ENCODE data around the gene PDK2.

PDK2 gene

DNA sequence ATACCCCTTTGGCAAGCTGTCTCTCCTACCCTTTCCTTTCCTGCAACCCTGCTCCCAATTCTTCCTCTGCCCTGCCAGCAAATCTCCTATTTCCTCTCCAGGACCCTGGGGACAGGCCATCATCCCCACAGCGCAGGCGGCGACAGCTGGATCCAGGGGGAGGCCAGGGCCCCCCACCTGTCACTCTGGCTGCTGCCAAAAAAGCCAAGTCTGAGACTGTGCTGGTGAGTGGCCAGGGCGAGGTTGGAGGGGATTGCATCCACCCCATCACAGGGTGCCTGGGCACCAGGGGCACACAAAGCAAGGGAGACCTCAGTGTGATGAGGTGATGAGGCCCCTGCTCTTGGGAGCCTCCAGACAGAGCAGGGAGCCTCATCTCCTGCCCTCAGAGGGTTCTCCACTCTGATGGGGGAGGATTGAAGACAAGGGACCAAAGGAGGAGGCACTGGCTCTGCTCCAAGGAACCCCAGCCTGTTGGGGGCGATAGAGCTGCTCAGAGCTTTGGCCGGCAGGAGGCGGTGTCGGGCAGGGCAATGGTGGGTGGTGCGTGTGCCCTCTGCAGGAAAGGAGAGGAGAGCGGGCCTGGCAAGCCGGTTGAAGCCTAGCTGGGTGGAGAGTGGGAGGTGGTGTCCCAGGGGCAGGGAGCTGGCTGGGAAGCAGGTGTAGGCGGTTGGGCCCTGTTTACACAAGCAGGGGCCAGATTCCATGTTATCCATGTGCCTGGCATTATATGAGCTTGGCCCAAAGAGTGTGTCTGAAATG is 15.6 kb upstream of the PDK2 start:
- H3K36me3 ChIP-seq (replicated peaks; ENCODE audit: insufficient read depth, low read length), result no peaks in the 10 kb centered on the region
- DNase-seq, result no peak
- no peak overlapping the region for H3K4me3 ChIP-seq (ENCODE audit: low read length)
- H3K4me2 ChIP-seq (ENCODE audit: low read depth, low read length), result no peak overlapping the region
- H3K27ac ChIP-seq (ENCODE audit: low read length), result peak overlapping the region; percentile 82; the same call in 1 of the 2 replicates
- no peak overlapping the region for H2AFZ ChIP-seq (ENCODE audit: low read length)
- H3K9ac ChIP-seq (ENCODE audit: low read length), result no peak overlapping the region
- no peaks in the 10 kb centered on the region for H4K20me1 ChIP-seq (ENCODE audit: insufficient read depth, low read length)
- peaks cover 40% of the 10 kb centered on the region for H3K4me1 ChIP-seq (ENCODE audit: low read length)
- no peaks in the 10 kb centered on the region for H3K9me2 ChIP-seq (replicated peaks; ENCODE audit: insufficient read depth, low read length)
- H3K27me3 ChIP-seq (replicated peaks; ENCODE audit: insufficient read depth, low read length), result no peaks in the 10 kb centered on the region
- TF ChIP-seq CTCF (IDR thresholded peaks at IDR 0.05; ENCODE audit: low read length) (peak; percentile 30), EZH2 (optimal IDR thresholded peaks at IDR 0.05; ENCODE audit: low read depth, low read length) (no peak)
- H3F3A ChIP-seq (ENCODE audit: insufficient read depth, low read length), result peaks cover 12% of the 10 kb centered on the region
- H3K79me2 ChIP-seq (ENCODE audit: low read length), result no peaks in the 10 kb centered on the region
- H3K9me3 ChIP-seq (replicated peaks; ENCODE audit: insufficient read depth, low read length), result no peaks in the 10 kb centered on the region

- Histone ChIP-seq H2AFZ (ENCODE audit: low read length) (no peak overlapping the region), H3K9me3 (replicated peaks; ENCODE audit: insufficient read depth, low read length) (no peaks in the 10 kb centered on the region), H3F3A (ENCODE audit: insufficient read depth, low read length) (peaks cover 12% of the 10 kb centered on the region), H3K4me2 (ENCODE audit: low read depth, low read length) (peak overlapping the region; percentile 38), H3K27ac (ENCODE audit: low read length) (peak overlapping the region; percentile 82), H3K36me3 (replicated peaks; ENCODE audit: insufficient read depth, low read length) (no peaks in the 10 kb centered on the region), H3K79me2 (ENCODE audit: low read length) (no peaks in the 10 kb centered on the region), H3K27me3 (replicated peaks; ENCODE audit: insufficient read depth, low read length) (no peaks in the 10 kb centered on the region), H3K4me1 (ENCODE audit: low read length) (peaks cover 40% of the 10 kb centered on the region), H4K20me1 (ENCODE audit: insufficient read depth, low read length) (no peaks in the 10 kb centered on the region), H3K9ac (ENCODE audit: low read length) (no peak overlapping the region), H3K4me3 (ENCODE audit: low read length) (no peak overlapping the region), H3K9me2 (replicated peaks; ENCODE audit: insufficient read depth, low read length) (no peaks in the 10 kb centered on the region)
- no peak for TF ChIP-seq CTCF (IDR thresholded peaks at IDR 0.05; ENCODE audit: low read length)
- no peak for TF ChIP-seq EZH2 (optimal IDR thresholded peaks at IDR 0.05; ENCODE audit: low read depth, low read length)
- DNase-seq, result no peak
Measured at GRCh38 chr17:50080096-50080480, 15.1 kb upstream of the PDK2 start.

DNA sequence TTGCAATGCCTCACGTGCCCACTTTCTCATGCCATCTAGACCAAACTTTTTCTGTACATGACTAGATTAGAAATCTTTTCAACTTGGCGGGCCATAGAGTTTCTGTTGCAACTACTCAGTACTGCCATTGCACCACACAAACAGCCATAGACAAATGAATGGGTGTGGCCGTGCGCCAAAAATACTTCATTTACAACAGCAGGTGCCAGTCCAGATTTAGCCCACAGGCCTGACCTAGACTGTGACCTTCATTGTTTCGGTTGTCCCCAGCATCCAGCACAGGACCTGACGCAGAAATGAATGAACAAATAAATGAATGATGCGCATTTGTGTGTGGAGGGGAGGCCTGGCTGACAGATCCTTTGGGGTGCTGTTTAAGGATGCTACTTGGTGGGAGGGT is 14.3 kb upstream of the PDK2 start:
- peak overlapping the region; percentile 82 for H3K27ac ChIP-seq (ENCODE audit: low read length)
- no peaks in the 10 kb centered on the region for H3K36me3 ChIP-seq (replicated peaks; ENCODE audit: insufficient read depth, low read length)
- H3K4me1 ChIP-seq (ENCODE audit: low read length), result peaks cover 40% of the 10 kb centered on the region
- no peak overlapping the region for H2AFZ ChIP-seq (ENCODE audit: low read length)
- no peak overlapping the region for H3K4me3 ChIP-seq (ENCODE audit: low read length)
- H4K20me1 ChIP-seq (ENCODE audit: insufficient read depth, low read length), result no peaks in the 10 kb centered on the region
- TF ChIP-seq CTCF (IDR thresholded peaks at IDR 0.05; ENCODE audit: low read length) (no peak), EZH2phosphoT487 (IDR thresholded peaks at IDR 0.05; ENCODE audit: low read length) (no peak), EZH2 (optimal IDR thresholded peaks at IDR 0.05; ENCODE audit: low read depth, low read length) (no peak)
- H3K9ac ChIP-seq (ENCODE audit: low read length), result peak overlapping the region; percentile 9; the same call in 1 of the 2 replicates
- H3K79me2 ChIP-seq (ENCODE audit: low read length), result no peaks in the 10 kb centered on the region
- no peaks in the 10 kb centered on the region for H3K9me2 ChIP-seq (replicated peaks; ENCODE audit: insufficient read depth, low read length)
- no peaks in the 10 kb centered on the region for H3K27me3 ChIP-seq (replicated peaks; ENCODE audit: insufficient read depth, low read length)
- peaks cover 12% of the 10 kb centered on the region for H3F3A ChIP-seq (ENCODE audit: insufficient read depth, low read length)
- DNase-seq, result peak; percentile 96
- peak overlapping the region; percentile 38 for H3K4me2 ChIP-seq (ENCODE audit: low read depth, low read length)
- no peaks in the 10 kb centered on the region for H3K9me3 ChIP-seq (replicated peaks; ENCODE audit: insufficient read depth, low read length)
